ENCODE results near the gene ATP13A3.
"Not testable (repeated sequence)": the region's sequence is repeated elsewhere in the genome, so short reads cannot be mapped to it uniquely, and the experiment has no call there.

GRCh38 chr3:194482830-194483229, 4.0 kb downstream of the ATP13A3 start:
- not testable (repeated sequence) for TF ChIP-seq CTCF (conservative IDR thresholded peaks at IDR 0.05; ENCODE audit: low read depth in 2 of 2); POLR2AphosphoS5 (IDR thresholded peaks at IDR 0.05; ENCODE audit: low read depth); JUNB (IDR thresholded peaks at IDR 0.05; ENCODE audit: unreplicated experiment); EZH2phosphoT487 (IDR thresholded peaks at IDR 0.05; ENCODE audit: unreplicated experiment); EZH2 (IDR thresholded peaks at IDR 0.05; ENCODE audit: low read depth, unreplicated experiment); NANOG (IDR thresholded peaks at IDR 0.05; ENCODE audit: borderline replicate concordance); CREB1 (CRISPR knock-in tag; IDR thresholded peaks at IDR 0.05; ENCODE audit: low read depth); REST (IDR thresholded peaks at IDR 0.05; ENCODE audit: unreplicated experiment); ETS1 (IDR thresholded peaks at IDR 0.05); ZNF114 (CRISPR knock-in tag; IDR thresholded peaks at IDR 0.05); STAT1 (IDR thresholded peaks at IDR 0.05; ENCODE audit: unreplicated experiment)
